Fibroblast of lung (primary cell): ENCODE measurements around the gene EMC8. TPM values are rescaled to one million over a fixed set of nuclear protein-coding genes. Genes with fewer than 3 reads are reported as not detected.

ENCODE experiments used
- DNase-seq, 2 donors: peaks; one replicate each; pipeline versions ENCODE4 v3.0.0 to v3.0.0-alpha.2; 2010; ENCODE audit warnings: low read depth in 2 of 2
- H2AFZ ChIP-seq: 2 replicates; pipeline ENCODE4 v1.5.1; 2012; ENCODE audit warnings: low read length, control low read depth, inconsistent platforms
- H3K27ac ChIP-seq: 2 replicates; pipeline ENCODE4 v1.5.1; 2011; ENCODE audit warnings: low read length, control low read depth; ENCODE audit not compliant: insufficient read depth
- H3K27me3 ChIP-seq: 2 replicates; pipeline ENCODE4 v1.5.1; 2011; ENCODE audit warnings: mild to moderate bottlenecking, low read length; ENCODE audit not compliant: control insufficient read depth, insufficient read depth
- H3K36me3 ChIP-seq: 2 replicates; pipeline ENCODE4 v1.5.1; 2011; ENCODE audit warnings: low read length; ENCODE audit not compliant: control insufficient read depth, insufficient read depth
- H3K4me1 ChIP-seq: 2 replicates; pipeline ENCODE4 v1.5.1; 2011; ENCODE audit warnings: low read length; ENCODE audit not compliant: control insufficient read depth, insufficient read depth; ENCODE audit errors: extremely low read depth
- H3K4me2 ChIP-seq: 2 replicates; pipeline ENCODE4 v1.5.1; 2011; ENCODE audit warnings: low read length, control low read depth; ENCODE audit not compliant: insufficient read depth; ENCODE audit errors: extremely low read depth
- H3K4me3 ChIP-seq, 4 experiments: fragments of 200-600 bp in 1 of 4; sonication (generic) in 1 of 4; replicated peaks in 1 of 4; 2 replicates each; pipeline ENCODE4 v1.5.1; 2011 to 2016; ENCODE audit warnings: low read length in 4 of 4, low read depth in 3 of 4, mild to moderate bottlenecking in 3 of 4, control low read depth in 2 of 4, inconsistent platforms in 1 of 4, mixed read lengths in 1 of 4; ENCODE audit not compliant: insufficient read depth in 1 of 4; ENCODE audit errors: control extremely low read depth in 1 of 4
- H3K79me2 ChIP-seq: 2 replicates; pipeline ENCODE4 v1.5.1; 2012; ENCODE audit warnings: mild to moderate bottlenecking, low read length, inconsistent platforms; ENCODE audit not compliant: control insufficient read depth, insufficient read depth
- H3K9ac ChIP-seq: 2 replicates; pipeline ENCODE4 v1.5.1; 2011; ENCODE audit warnings: mild to moderate bottlenecking, low read length, control low read depth; ENCODE audit not compliant: insufficient read depth
- H3K9me3 ChIP-seq: 2 replicates; pipeline ENCODE4 v1.5.1; 2012; ENCODE audit warnings: low read depth, low read length; ENCODE audit not compliant: control insufficient read depth, insufficient read depth
- H4K20me1 ChIP-seq: 2 replicates; pipeline ENCODE4 v1.5.1; 2011; ENCODE audit warnings: low read length; ENCODE audit not compliant: control insufficient read depth, insufficient read depth; ENCODE audit errors: extremely low read depth
- EZH2 ChIP-seq: IDR thresholded peaks from 2 replicates; pipeline ENCODE4 v1.5.1; 2012; ENCODE audit warnings: low read length, control low read depth, mild to moderate bottlenecking; ENCODE audit errors: missing control alignments
- polyA plus RNA-seq, 2 donors: library from polyadenylated mRNA; depleted of rRNA in 1 of 2; stranded (reverse) in 1 of 2; unstranded in 1 of 2; fragments of >200 nt; gene quantifications; 2 replicates each; pipeline ENCODE4 v1.2.1, GENCODE V29; 2011 to 2012; ENCODE audit warnings: missing spikeins in 1 of 2
- total RNA-seq: library from RNA; depleted of rRNA; stranded (reverse); fragments of >200 nt; gene quantifications from 2 replicates; pipeline ENCODE4 v1.2.1, GENCODE V29; 2014
- TF ChIP-seq, protein P1 (sequence below), 2 donors: IDR thresholded peaks in 1 of 2; conservative IDR thresholded peaks in 1 of 2; 1 replicate in 1 of 2; 2 replicates in 1 of 2; pipeline ENCODE4 v1.5.1; 2011 to 2012; ENCODE audit warnings: low read length in 2 of 2, control low read depth in 1 of 2, inconsistent platforms in 1 of 2, low read depth in 1 of 2, mild to moderate bottlenecking in 1 of 2

EMC8 gene
- total and polyA plus RNA-seq, 2 donors (not counting 1 experiment from before 2014, with no cell fraction given): 25.1 to 25.9 TPM

DNA sequence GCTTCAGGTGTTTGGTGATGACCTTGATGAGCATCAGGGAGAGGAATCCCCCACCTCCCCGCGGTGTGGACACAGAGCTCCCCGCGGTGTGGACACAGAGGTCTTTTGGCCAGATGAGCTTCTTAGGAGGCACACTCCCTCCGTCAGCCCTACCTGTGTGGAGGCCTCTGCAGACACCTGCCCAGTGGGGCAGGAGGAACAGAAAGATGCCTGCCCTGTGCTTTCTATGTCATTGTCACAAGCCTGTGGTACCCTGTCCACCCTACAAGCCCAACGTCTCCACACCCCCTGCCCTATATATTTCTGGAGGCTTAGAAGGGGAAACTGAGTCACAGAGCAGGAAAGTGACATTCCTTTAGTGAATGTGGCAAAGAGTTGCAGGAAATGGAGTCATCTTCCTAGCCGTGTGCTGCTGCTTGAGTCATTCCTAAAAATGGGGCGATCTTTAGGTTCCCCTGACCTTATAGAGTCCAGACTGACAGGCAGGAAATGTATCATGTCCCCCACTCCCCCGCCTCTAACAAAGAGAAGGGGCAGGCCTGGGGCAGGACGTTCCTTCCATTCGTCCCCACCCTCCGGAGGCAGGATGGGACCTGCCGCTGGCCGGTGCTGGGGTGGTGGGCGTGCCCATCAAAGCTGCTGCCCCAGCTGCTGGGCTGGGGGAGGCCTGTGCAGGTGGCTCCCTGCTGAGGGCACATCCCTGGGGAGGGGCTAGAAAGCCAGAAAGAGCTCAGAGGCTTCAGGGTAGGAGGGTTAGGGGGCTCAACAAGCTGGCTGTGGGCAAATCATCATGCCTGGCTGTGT lies 47.4 kb downstream of the EMC8 start:
- no peaks in the 10 kb centered on the region for H3K27me3 ChIP-seq
- H4K20me1 ChIP-seq: no peaks in the 10 kb centered on the region
- peaks cover 19% of the 10 kb centered on the region for H3K4me1 ChIP-seq
- no peaks in the 10 kb centered on the region for H3K36me3 ChIP-seq
- no peak overlapping the region for H3K9ac ChIP-seq
- no peak overlapping the region for H2AFZ ChIP-seq
- H3K27ac ChIP-seq: no peak overlapping the region
- TF ChIP-seq, protein P1, sequence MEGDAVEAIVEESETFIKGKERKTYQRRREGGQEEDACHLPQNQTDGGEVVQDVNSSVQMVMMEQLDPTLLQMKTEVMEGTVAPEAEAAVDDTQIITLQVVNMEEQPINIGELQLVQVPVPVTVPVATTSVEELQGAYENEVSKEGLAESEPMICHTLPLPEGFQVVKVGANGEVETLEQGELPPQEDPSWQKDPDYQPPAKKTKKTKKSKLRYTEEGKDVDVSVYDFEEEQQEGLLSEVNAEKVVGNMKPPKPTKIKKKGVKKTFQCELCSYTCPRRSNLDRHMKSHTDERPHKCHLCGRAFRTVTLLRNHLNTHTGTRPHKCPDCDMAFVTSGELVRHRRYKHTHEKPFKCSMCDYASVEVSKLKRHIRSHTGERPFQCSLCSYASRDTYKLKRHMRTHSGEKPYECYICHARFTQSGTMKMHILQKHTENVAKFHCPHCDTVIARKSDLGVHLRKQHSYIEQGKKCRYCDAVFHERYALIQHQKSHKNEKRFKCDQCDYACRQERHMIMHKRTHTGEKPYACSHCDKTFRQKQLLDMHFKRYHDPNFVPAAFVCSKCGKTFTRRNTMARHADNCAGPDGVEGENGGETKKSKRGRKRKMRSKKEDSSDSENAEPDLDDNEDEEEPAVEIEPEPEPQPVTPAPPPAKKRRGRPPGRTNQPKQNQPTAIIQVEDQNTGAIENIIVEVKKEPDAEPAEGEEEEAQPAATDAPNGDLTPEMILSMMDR (conservative IDR thresholded peaks at IDR 0.05 in 1 of 2, IDR thresholded peaks at IDR 0.05 in 1 of 2; ENCODE audit: low read depth in 1 of 2, low read length in 2 of 2): no peak
- H3K4me3 ChIP-seq: no peak overlapping the region
- DNase-seq: peak in 1 of 2 donors; percentile 25
- H3K79me2 ChIP-seq: peaks cover 5% of the 10 kb centered on the region
- no peaks in the 10 kb centered on the region for H3K9me3 ChIP-seq
- peak overlapping the region; percentile 35 for H3K4me2 ChIP-seq

DNA sequence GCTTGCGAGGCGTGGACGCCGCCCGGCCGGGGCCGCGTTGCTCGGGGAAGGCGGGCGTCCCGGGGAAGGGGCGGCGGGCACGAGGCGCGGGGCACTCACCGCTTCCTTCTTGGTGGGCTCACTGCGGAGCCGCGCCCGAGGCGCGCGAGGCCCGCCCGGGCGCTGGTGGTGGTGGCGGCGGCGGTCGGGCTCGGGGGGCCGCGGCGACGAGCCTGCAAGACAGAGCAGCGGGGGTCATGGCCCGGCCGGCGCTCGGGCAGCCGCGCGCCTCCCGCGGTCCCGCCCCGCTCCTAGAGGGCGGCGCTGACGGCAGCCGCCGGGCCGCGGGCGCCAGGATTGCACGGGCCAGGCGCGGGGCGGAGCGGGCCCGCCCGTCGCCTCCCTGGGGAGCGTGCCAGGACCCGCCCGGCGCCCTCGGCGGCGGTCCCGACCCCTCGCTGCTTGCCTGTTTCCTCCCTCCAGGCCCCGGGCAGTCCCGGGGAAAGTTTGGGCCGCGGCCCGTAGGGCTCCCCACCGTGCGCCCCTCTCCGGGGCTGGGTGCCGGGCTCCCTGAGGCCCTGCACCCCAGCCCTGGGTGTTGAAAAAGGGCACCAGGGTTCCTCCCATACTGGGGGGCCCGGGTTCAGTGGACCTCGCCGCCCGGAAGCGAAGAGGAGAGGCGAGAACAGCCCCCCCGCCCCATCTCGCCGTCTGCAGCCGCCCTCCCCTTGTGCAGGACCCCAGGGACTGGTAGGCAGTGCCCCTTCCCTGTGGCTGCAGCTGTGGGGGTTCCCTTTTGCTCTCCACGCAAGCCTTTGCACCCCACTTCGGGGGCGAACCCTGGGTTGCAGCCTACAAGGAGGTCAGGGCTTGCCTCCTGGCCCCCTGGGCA lies 48.3 kb downstream of the EMC8 start, which contains the start of gene C16orf74:
C16orf74 (minus strand) TSS at position 270 of the 871 bp plus-strand sequence. CDS start 15,879 bp downstream, outside the sequence.
- no peak for TF ChIP-seq EZH2
- TF ChIP-seq, protein P1 (conservative IDR thresholded peaks at IDR 0.05 in 1 of 2, IDR thresholded peaks at IDR 0.05 in 1 of 2; ENCODE audit: low read depth in 1 of 2, low read length in 2 of 2): no peak
- Histone ChIP-seq H3K4me1 (peaks cover 19% of the 10 kb centered on the region), H3K4me3 (peak within 1 kb of the TSS; percentile 55 to 63 (median 61)), H2AFZ (peak within 1 kb of the TSS; percentile 70), H3K36me3 (no peaks in the 10 kb centered on the region), H3K4me2 (peak within 1 kb of the TSS; percentile 90), H3K9ac (peak within 1 kb of the TSS; percentile 40), H3K9me3 (no peaks in the 10 kb centered on the region), H3K79me2 (peaks cover 5% of the 10 kb centered on the region), H4K20me1 (no peaks in the 10 kb centered on the region), H3K27me3 (no peaks in the 10 kb centered on the region), H3K27ac (peak within 1 kb of the TSS; percentile 0)
- peak; percentile 17 to 48 for DNase-seq
